ENCODE results near the gene ITGA7.

- TF ChIP-seq CTCF (IDR thresholded peaks at IDR 0.05) = no peak
- no peak for TF ChIP-seq EZH2 (IDR thresholded peaks at IDR 0.05)
Measured at GRCh38 chr12:55666508-55666907, 41.2 kb downstream of the ITGA7 start.

All from neural progenitor cell (in vitro differentiated cells).